Measurements from ENCODE around the gene ASB2.

ASB2 gene

GRCh38 chr14:93964281-93964680 is 12.1 kb downstream of the ASB2 start:
- DNase-seq (ENCODE audit: low spot score) = no peak
- no peak for FAIRE-seq

DNA sequence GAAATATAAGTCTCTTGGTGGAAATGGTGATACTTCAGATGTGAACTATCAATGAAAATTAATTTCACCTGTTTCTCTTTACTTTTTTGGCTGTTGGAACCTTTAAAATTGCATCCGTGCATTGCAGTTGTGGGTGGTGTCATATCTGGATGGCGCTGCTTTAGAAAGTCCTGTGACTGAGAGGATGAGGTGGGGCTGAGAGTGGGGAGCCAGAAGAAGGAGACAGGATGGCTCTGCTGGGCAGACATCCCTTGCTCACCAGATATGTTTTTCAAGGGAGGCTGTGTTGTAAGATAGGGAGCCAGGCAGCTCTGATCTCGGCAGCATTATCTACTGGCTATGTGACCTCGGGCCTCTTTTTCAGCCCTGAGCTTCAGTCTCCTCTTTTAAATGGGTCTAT is 12.7 kb downstream of the ASB2 start:
- FAIRE-seq = no peak
- no peak for DNase-seq (ENCODE audit: low spot score)

DNA sequence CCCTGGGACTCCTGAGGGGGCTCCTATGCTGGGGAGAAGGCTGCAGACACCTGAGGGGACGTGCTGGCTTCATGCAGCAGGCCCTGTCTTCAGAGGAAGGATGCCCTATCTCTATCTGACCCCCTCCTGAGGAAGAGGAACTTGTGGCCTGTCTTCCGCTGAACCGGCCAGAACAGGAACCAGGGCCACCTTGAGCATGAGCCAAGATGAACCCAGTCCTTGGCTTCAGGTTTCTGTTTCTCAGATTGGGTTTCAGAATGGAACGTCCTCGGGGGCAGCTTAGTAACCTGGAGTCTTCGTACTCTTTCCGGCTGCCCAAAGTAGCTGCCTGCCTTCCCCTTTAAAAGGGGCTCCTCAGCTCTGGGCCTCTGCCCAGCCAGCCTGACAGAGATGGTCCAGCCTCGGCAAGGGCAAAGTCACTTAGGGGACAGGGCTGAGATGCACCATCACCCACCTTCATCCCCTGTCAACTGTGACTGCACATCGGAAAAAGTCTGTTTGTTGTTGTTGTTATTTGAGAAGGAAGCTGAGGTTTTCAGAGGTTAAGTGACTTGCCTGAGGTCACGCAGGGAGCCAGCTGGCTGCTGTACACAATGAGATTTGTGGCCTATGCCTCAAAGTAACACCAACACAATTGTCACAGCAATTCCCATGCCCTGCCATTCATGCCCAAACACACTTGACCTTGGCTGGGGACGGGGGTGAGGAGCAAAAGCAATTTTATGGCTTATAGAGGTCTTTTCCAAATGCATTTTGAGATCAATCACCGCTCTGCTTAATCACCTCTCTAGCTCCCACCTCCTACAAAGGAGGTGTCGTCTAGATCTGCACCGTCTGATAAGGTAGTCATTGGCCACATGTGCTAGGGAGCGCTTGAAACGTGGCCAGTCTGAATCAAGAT is 13.4 kb downstream of the ASB2 start:
- FAIRE-seq (no peak), DNase-seq (ENCODE audit: low spot score) (no peak)

- no peak for DNase-seq (ENCODE audit: low spot score)
- no peak for FAIRE-seq
These were observed 14.8 kb downstream of the ASB2 start for GRCh38 chr14:93961620-93962019.

GRCh38 chr14:93960774-93961438 is 15.5 kb downstream of the ASB2 start:
- FAIRE-seq = no peak
- no peak for DNase-seq (ENCODE audit: low spot score)

- FAIRE-seq = no peak
- no peak for DNase-seq (ENCODE audit: low spot score)
These were observed 16.3 kb downstream of the ASB2 start for GRCh38 chr14:93960108-93960475.

DNA sequence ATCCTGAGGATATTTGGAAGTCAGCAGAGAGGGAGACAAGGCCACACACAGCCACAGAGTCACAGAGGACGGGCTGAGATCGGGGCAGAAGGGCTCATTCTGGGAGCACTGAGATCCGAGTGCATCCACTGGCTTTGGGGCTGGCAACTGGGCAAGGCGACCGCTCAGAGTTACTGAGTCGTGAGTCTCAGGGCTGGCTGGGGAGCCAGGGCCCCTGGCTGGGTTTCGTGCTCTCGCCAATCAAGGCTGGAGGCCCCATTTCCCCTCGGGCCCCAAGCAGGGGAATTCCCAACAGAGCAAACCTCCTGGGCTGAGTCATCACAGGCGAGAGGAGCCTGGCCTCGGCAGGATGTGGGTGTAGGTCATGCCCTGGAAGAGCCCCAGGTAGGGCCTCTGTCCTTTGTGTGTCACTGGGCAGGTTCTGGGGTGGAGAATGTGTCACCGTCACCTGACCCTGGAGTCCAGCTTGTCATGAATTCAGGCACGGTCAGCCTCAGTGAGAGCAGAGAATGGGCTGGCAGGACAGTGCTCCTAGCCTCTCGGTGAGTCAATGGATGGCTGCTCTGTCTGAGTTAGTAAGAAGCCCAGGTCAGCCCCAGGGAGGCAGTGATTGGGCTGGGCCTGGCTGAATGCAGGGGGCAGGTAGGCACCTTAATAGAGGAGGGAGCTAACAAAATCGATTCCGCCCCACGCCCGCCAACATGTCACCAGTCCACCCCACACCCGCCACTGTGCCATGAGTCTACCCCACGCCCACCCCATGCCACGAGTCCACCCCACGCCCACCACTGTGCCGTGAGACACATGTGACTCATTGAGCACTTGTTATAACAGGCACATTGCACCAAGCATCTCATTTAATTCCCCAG is 16.9 kb downstream of the ASB2 start:
- no peak for FAIRE-seq
- DNase-seq (ENCODE audit: low spot score) = peak; percentile 86

DNA sequence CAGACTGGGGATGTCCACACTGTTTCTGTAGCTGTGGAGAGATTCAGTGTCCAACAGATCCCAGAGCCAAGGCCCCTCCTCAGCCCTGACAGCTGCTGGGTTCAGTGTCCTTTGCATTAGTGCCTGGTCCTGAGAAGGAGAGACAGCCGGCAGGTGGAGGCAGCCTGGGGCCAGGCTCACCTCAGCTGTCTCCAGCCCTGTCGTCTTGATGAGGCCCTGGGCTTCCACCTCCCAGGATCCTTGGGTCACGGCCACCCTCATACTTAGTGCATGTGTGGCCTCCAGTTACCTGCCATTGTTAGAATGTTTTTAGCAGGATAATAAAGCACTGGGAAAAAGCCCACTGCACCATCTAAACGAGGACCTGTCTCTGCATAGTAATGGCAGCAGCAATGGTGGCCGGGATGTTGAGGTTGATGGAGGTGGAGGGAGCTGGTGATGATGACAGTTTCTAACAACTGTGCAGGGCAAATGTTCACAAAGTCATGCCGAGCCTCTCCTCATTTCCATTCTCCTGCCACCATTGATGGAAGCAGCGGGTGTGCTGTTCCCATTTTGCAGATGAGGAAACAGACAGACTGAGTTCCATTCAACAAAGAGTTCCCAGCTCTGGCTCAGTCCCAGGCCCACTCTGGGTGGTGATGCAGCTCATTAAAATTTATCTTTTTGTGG is 17.7 kb downstream of the ASB2 start:
- DNase-seq (ENCODE audit: low spot score) (no peak), FAIRE-seq (no peak)

DNA sequence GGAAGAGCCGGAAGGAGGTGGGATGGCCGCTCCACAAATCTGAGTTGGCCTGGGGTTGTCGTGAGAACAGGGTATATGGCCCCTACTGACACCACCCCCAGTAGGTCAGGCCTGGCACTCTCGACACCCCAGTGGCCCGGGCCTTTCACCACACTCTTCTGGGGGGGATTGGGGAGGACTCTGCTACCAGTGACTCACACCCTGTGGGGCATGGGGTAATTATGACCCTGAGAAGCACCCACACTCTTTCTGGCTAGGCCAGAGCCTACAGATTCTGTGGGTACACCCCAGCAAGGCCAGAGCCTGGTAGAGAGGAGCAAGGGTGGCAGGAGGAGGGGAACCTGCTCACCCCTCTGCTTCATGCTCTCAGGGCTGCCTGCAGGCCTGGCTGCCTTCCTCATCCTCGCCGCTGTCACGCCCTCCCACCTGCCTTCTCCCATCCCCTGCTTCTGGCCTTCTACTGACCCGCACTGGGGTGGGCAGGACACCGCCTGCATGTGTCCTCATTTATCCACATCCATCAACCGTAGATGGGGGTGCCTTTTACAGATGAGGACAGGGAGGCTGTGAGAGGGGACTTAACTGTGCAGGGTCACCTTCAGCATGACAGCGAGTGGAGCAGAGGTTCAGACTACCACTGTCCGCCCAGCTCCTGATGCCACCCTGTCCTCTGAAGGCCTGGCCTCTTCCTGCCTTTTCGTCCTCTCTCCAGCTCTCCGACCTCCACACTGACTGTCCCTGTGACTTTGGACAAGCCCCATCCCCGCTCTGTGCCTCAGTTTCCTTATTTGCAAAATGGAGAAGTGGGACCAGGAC is 18.4 kb downstream of the ASB2 start:
- FAIRE-seq = no peak
- DNase-seq (ENCODE audit: low spot score) = no peak

DNA sequence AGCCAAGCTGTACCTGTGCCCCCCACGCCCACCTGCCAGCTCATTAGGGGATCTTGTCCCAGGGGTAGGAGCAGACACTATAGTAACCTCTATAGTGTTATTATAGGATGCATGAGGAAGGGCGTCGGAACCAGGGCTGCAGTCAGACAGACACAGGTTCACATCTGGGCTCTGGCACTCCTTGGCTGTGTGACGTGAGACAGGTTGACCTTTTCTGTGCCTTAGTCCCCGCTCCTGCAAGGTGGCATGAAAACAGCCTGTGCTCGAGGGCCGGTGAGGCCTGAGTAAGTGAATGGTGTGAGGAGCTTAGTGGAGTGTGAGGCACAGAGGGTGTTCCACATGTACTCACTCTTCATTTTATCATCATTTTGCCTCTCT is 19.0 kb downstream of the ASB2 start:
- DNase-seq (ENCODE audit: low spot score) (no peak), FAIRE-seq (no peak)

DNA sequence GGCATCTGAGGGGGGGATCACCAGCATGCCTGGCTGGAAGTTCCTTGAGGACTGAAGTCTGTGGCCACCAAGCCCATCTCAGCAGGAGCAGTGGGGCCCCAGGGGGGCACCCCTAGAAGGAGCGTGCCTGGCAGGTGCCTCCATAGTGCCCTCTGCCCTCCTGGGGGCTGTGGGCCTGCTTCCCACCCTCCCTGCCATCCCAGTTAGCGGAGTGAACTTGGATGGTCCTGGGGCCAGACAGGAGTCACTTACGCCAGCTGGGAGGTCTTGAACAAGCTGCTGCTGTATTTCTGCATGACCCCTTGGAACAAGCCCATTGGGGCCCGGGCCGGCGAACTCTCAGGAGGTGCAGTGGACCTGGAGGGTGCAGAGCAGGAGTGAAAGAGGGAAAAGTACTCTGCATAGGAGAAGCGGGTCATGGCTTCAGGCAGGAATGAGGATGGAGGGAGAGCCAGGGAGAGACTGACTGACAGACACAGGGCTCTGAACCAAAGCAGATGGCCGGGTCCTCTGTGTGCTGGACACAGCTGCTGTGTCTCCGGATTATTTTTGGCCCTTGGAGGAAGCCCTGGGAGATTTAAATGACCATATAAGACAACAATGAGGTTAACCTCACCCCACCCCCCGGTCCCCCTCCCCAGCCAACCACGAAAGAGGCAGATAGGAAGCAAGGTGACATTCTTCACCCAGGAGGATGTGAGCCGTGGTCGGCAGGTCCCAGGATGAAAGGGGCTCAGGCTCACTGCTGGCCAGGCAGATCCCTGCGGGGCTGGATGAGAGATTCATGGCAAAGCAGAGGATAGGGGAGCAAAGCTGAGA is 19.6 kb downstream of the ASB2 start:
- DNase-seq (ENCODE audit: low spot score) (no peak), FAIRE-seq (no peak)

- DNase-seq (ENCODE audit: low spot score) (no peak), FAIRE-seq (no peak)
These were observed 20.4 kb downstream of the ASB2 start for GRCh38 chr14:93955850-93956481.

DNA sequence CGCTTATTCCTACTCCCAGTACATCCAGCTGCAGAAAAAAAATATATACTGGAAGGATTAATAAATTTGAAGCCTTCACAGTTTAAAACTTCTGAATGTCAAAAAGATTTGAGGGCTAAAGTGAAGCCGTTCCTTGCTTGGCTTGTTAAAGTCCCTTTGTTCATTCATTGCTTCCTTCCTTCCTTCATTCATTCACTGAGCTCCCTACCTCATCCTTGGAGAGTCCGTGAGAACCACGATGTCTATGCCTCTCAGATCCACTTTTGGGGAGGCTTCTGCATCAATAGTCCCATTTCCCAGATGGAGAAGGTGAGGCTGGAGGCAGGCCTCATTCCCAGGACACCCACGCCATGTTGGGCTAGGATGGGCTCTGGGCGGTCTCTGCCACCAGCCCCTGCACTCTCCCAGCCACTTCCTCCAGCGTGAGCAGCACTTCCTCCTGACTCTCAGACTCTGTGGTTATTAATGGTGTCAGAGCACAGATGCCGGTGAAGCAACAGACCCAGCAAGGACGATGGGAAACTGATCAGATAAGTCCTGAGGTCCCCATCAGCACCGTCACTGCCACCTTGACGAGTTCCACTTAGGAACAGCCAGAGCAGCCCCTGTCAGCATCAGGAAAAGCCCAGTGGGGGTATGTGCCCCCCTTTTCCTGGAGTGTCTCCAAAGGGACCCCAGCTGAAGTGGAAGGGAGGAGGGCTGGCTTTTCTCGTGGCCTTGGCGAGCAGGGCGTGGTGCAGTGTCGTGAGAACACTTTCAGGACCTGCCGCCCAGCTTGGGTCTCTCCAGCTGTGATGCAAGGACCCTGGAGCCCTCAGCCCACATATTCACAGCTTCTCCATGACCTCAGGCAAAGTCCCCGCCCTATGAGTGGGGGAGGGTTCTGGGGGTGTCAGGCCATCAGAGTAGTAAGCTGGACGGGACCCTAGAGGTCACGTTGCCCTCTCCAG is 21.2 kb downstream of the ASB2 start:
- no peak for DNase-seq (ENCODE audit: low spot score)
- FAIRE-seq = no peak

- FAIRE-seq = no peak
- DNase-seq (ENCODE audit: low spot score) = no peak
These were observed 21.9 kb downstream of the ASB2 start for GRCh38 chr14:93954516-93954830.

GRCh38 chr14:93953739-93954515 is 22.4 kb downstream of the ASB2 start:
- FAIRE-seq = no peak
- no peak for DNase-seq (ENCODE audit: low spot score)

- DNase-seq (ENCODE audit: low spot score) (no peak), FAIRE-seq (no peak)
These were observed 23.1 kb downstream of the ASB2 start for GRCh38 chr14:93953263-93953662.

- FAIRE-seq = no peak
- DNase-seq (ENCODE audit: low spot score) = no peak
These were observed 23.5 kb downstream of the ASB2 start for GRCh38 chr14:93952829-93953228.
